ENCODE measurements around the gene GRB14.

GRCh38 chr2:164458792-164459191 is 162.5 kb downstream of the GRB14 start:
- TF ChIP-seq CTCF (IDR thresholded peaks at IDR 0.05) (no peak), POLR2A (IDR thresholded peaks at IDR 0.05) (no peak)

Data from thyroid gland (tissue), 4 donors.